Measurements from ENCODE around the gene FRMPD2.

FRMPD2 gene

DNA sequence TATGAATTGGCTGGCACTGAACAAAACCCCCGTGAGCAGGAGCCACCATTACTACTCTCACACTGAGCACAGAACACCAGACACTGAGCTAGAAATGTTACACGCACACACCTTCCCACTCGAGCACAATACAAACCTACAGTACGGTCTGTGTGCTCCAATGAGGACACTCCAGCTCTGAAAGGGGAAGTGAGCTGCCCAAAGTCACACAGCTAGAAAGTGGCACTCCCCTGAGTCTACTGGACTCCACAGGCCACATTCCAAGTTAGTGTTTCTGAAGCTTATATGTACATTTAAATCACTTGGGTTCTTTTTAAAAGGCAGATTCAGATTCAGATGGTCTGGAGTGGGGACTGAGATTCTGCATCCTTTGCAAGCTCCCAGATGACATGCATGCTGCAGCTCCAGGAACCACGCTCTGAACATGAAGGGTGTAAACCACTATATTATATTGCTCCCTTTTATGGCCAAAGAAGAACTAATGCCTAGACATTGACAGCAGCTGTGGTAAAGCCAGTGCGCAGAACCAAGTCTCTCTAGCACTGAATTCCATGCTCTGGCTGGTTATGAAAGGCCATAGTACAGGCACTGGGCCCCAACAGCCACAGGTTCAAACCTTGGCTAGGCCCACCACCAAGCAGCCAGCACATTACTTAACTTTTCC, 77.1 kb downstream of the FRMPD2 start:
- H3K9me3 ChIP-seq (ENCODE audit: control insufficient read depth, insufficient read depth, low read length) = peaks cover 13% of the 10 kb centered on the region; the same call in 1 of the 2 replicates
- H3K36me3 ChIP-seq (ENCODE audit: control insufficient read depth, low read length) = no peaks in the 10 kb centered on the region
- no peaks in the 10 kb centered on the region for H3K9me2 ChIP-seq (replicated peaks; ENCODE audit: control insufficient read depth, low read length)
- no peak overlapping the region for H3K27ac ChIP-seq (ENCODE audit: low read depth, low read length)
- no peak overlapping the region for H3K4me2 ChIP-seq (ENCODE audit: low read length)
- peaks cover 5% of the 10 kb centered on the region; the same call in 1 of the 2 replicates for H3K4me1 ChIP-seq (ENCODE audit: control insufficient read depth, low read length)
- H4K20me1 ChIP-seq (ENCODE audit: control insufficient read depth, insufficient read depth, low read depth, low read length) = no peaks in the 10 kb centered on the region
- H3K79me2 ChIP-seq (ENCODE audit: control insufficient read depth, low read length) = no peaks in the 10 kb centered on the region
- 0 out of 2 replicates have a peak, but pooled peaks cover 3% of the 10 kb centered on the region for H3K27me3 ChIP-seq (ENCODE audit: control insufficient read depth, low read length)
- H3F3A ChIP-seq (ENCODE audit: control insufficient read depth, insufficient read depth) = no peaks in the 10 kb centered on the region
- no peak overlapping the region for H3K4me3 ChIP-seq (ENCODE audit: low read length)
- TF ChIP-seq, protein P1, sequence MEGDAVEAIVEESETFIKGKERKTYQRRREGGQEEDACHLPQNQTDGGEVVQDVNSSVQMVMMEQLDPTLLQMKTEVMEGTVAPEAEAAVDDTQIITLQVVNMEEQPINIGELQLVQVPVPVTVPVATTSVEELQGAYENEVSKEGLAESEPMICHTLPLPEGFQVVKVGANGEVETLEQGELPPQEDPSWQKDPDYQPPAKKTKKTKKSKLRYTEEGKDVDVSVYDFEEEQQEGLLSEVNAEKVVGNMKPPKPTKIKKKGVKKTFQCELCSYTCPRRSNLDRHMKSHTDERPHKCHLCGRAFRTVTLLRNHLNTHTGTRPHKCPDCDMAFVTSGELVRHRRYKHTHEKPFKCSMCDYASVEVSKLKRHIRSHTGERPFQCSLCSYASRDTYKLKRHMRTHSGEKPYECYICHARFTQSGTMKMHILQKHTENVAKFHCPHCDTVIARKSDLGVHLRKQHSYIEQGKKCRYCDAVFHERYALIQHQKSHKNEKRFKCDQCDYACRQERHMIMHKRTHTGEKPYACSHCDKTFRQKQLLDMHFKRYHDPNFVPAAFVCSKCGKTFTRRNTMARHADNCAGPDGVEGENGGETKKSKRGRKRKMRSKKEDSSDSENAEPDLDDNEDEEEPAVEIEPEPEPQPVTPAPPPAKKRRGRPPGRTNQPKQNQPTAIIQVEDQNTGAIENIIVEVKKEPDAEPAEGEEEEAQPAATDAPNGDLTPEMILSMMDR (IDR thresholded peaks at IDR 0.05; ENCODE audit: low read depth, low read length, poor library complexity, severe bottlenecking) = no peak
- TF ChIP-seq EZH2phosphoT487 (IDR thresholded peaks at IDR 0.05; ENCODE audit: borderline replicate concordance, low read length) = no peak

DNA sequence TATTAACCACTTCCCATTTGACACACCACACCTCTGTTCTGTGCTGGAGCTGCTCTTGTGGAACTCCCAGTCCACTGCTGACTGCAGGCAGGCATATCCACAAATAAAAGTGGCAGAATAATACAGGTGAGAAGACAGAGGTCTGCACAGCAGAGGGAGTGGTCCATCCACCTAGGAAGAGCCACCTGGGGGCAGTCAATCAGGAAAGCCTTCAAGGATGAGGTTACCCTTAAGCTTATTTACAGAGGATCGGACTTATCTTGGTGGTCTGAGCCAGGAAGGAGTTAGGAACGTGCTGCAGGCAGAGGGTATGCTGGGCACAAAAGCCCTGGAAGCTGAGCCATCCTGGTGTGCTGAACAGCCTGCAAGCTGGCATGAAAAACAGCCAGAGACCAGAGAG, 78.7 kb downstream of the FRMPD2 start:
- Histone ChIP-seq H3K36me3 (ENCODE audit: control insufficient read depth, low read length) (no peaks in the 10 kb centered on the region), H4K20me1 (ENCODE audit: control insufficient read depth, insufficient read depth, low read depth, low read length) (no peaks in the 10 kb centered on the region), H3K4me2 (ENCODE audit: low read length) (no peak overlapping the region), H3K79me2 (ENCODE audit: control insufficient read depth, low read length) (no peaks in the 10 kb centered on the region), H3F3A (ENCODE audit: control insufficient read depth, insufficient read depth) (no peaks in the 10 kb centered on the region), H3K4me3 (ENCODE audit: low read length) (no peak overlapping the region), H3K9me3 (ENCODE audit: control insufficient read depth, insufficient read depth, low read length) (peaks cover 13% of the 10 kb centered on the region; the same call in 1 of the 2 replicates), H3K4me1 (ENCODE audit: control insufficient read depth, low read length) (peaks cover 5% of the 10 kb centered on the region; the same call in 1 of the 2 replicates), H3K27ac (ENCODE audit: low read depth, low read length) (no peak overlapping the region), H3K9me2 (replicated peaks; ENCODE audit: control insufficient read depth, low read length) (no peaks in the 10 kb centered on the region), H3K27me3 (ENCODE audit: control insufficient read depth, low read length) (no peaks in the 10 kb centered on the region)
- TF ChIP-seq, protein P1 (IDR thresholded peaks at IDR 0.05; ENCODE audit: low read depth, low read length, poor library complexity, severe bottlenecking) = no peak
- TF ChIP-seq EZH2phosphoT487 (IDR thresholded peaks at IDR 0.05; ENCODE audit: borderline replicate concordance, low read length) = no peak

- no peaks in the 10 kb centered on the region for H3K36me3 ChIP-seq (ENCODE audit: control insufficient read depth, low read length)
- H3K9me3 ChIP-seq (ENCODE audit: control insufficient read depth, insufficient read depth, low read length) = peaks cover 7% of the 10 kb centered on the region; the same call in 1 of the 2 replicates
- H3K9me2 ChIP-seq (replicated peaks; ENCODE audit: control insufficient read depth, low read length) = no peaks in the 10 kb centered on the region
- H3K27ac ChIP-seq (ENCODE audit: low read depth, low read length) = no peak overlapping the region
- no peaks in the 10 kb centered on the region for H3F3A ChIP-seq (ENCODE audit: control insufficient read depth, insufficient read depth)
- no peak overlapping the region for H3K4me3 ChIP-seq (ENCODE audit: low read length)
- H3K4me1 ChIP-seq (ENCODE audit: control insufficient read depth, low read length) = peaks cover 5% of the 10 kb centered on the region; the same call in 1 of the 2 replicates
- H3K4me2 ChIP-seq (ENCODE audit: low read length) = no peak overlapping the region
- H3K27me3 ChIP-seq (ENCODE audit: control insufficient read depth, low read length) = no peaks in the 10 kb centered on the region
- TF ChIP-seq, protein P1 (IDR thresholded peaks at IDR 0.05; ENCODE audit: low read depth, low read length, poor library complexity, severe bottlenecking) = no peak
- TF ChIP-seq EZH2phosphoT487 (IDR thresholded peaks at IDR 0.05; ENCODE audit: borderline replicate concordance, low read length) = no peak
- H3K79me2 ChIP-seq (ENCODE audit: control insufficient read depth, low read length) = no peaks in the 10 kb centered on the region
- no peaks in the 10 kb centered on the region for H4K20me1 ChIP-seq (ENCODE audit: control insufficient read depth, insufficient read depth, low read depth, low read length)
Observed at GRCh38 chr10:48194830-48195229, 79.7 kb downstream of the FRMPD2 start.

Measured in DOHH2 (cell line).